UCSD-AML1 (cell line): Measurements from ENCODE around the gene ISYNA1.

ENCODE experiments used
- DNase-seq: peaks from one replicate; lab custom pipeline; 2025; ENCODE audit not compliant: unreplicated experiment; lab: John Stamatoyannopoulos, UW

Gene ISYNA1

GRCh38 chr19:18468517-18468916 lies 30.6 kb upstream of the ISYNA1 start:
- no peak for DNase-seq

GRCh38 chr19:18467978-18468377 lies 30.0 kb upstream of the ISYNA1 start:
- DNase-seq: no peak

GRCh38 chr19:18466354-18466753 lies 28.4 kb upstream of the ISYNA1 start:
- DNase-seq: no peak

GRCh38 chr19:18465964-18466339 lies 28.0 kb upstream of the ISYNA1 start:
- no peak for DNase-seq

- no peak for DNase-seq
Observed at GRCh38 chr19:18465214-18465963, 27.5 kb upstream of the ISYNA1 start.

- DNase-seq: peak; percentile 16
Observed at GRCh38 chr19:18464646-18465045, 26.7 kb upstream of the ISYNA1 start.

- DNase-seq: no peak
Observed at GRCh38 chr19:18461471-18461870, 23.5 kb upstream of the ISYNA1 start.

GRCh38 chr19:18460900-18461299 lies 23.0 kb upstream of the ISYNA1 start:
- DNase-seq: no peak

- DNase-seq: no peak
Observed at GRCh38 chr19:18457483-18458331, 19.8 kb upstream of the ISYNA1 start.

- DNase-seq: no peak
Observed at GRCh38 chr19:18456974-18457373, 19.0 kb upstream of the ISYNA1 start.

- DNase-seq: no peak
Observed at GRCh38 chr19:18456279-18456678, 18.3 kb upstream of the ISYNA1 start.

GRCh38 chr19:18453269-18454024 lies 15.5 kb upstream of the ISYNA1 start:
- DNase-seq: no peak

GRCh38 chr19:18452386-18452785 lies 14.5 kb upstream of the ISYNA1 start:
- DNase-seq: no peak

GRCh38 chr19:18450931-18451836 lies 13.3 kb upstream of the ISYNA1 start:
- peak; percentile 77 for DNase-seq

GRCh38 chr19:18450021-18450930 lies 12.3 kb upstream of the ISYNA1 start:
- DNase-seq: no peak

GRCh38 chr19:18449552-18449951 lies 11.6 kb upstream of the ISYNA1 start:
- DNase-seq: no peak

GRCh38 chr19:18446811-18447359 lies 9.0 kb upstream of the ISYNA1 start:
- no peak for DNase-seq

GRCh38 chr19:18446145-18446810 lies 8.3 kb upstream of the ISYNA1 start:
- DNase-seq: no peak
